Epithelial cell of esophagus (primary cell): ENCODE results near the gene IBA57.

ENCODE experiments used
- DNase-seq: peaks from one replicate; pipeline ENCODE4 v3.0.0; 2010; ENCODE audit warnings: low read depth
- H3K4me3 ChIP-seq: 2 replicates; pipeline ENCODE4 v1.5.1; 2011; ENCODE audit warnings: mild to moderate bottlenecking, low read length, control low read depth
- TF ChIP-seq, protein P1 (sequence below): IDR thresholded peaks from 2 replicates; pipeline ENCODE4 v1.5.1; 2011; ENCODE audit warnings: low read depth, mild to moderate bottlenecking, low read length, control low read depth, inconsistent platforms; ENCODE audit not compliant: insufficient read depth; ENCODE audit errors: missing control alignments

Gene IBA57

DNA sequence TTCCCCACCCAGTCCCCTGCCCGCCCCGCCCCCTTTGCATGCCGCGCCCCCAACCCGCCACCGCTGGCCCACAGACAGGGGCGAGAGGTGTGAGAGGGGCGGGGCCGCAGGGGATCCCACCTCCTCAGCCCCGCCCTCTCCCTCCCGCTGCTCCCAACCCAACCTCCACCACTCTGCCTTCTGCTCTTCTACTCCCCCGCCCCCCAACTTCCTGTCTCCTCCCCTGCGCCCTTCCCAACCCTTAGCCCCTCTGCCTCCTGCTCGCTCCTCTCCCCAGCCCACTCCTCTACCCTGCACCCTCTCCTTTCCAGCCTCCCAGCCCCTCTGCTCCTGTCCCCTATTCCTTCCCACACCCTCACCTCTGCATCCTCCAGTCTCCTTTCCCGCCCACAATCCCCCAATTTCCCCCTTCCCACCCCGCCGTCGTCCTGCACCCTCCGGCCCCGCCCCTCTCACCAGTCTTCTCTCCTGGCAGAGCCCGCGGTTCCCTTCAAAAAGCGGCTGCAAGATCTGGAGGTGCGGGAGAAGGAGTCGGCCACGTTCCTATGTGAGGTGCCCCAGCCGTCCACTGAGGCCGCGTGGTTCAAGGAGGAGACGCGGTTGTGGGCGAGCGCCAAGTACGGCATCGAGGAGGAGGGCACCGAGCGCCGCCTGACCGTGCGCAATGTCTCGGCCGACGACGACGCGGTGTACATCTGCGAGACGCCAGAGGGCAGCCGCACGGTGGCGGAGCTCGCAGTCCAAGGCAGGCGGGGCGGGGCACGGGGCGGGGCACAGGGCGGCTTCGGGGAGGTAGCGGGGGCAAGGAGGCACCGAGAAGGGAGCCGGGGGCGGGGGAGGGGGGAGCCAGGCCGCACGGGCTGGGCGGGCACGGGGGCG lies 47.6 kb downstream of the IBA57 start:
- DNase-seq = peak; percentile 90
- TF ChIP-seq, protein P1, sequence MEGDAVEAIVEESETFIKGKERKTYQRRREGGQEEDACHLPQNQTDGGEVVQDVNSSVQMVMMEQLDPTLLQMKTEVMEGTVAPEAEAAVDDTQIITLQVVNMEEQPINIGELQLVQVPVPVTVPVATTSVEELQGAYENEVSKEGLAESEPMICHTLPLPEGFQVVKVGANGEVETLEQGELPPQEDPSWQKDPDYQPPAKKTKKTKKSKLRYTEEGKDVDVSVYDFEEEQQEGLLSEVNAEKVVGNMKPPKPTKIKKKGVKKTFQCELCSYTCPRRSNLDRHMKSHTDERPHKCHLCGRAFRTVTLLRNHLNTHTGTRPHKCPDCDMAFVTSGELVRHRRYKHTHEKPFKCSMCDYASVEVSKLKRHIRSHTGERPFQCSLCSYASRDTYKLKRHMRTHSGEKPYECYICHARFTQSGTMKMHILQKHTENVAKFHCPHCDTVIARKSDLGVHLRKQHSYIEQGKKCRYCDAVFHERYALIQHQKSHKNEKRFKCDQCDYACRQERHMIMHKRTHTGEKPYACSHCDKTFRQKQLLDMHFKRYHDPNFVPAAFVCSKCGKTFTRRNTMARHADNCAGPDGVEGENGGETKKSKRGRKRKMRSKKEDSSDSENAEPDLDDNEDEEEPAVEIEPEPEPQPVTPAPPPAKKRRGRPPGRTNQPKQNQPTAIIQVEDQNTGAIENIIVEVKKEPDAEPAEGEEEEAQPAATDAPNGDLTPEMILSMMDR = peak; percentile 54
- peak overlapping the region; percentile 57 for H3K4me3 ChIP-seq

DNA sequence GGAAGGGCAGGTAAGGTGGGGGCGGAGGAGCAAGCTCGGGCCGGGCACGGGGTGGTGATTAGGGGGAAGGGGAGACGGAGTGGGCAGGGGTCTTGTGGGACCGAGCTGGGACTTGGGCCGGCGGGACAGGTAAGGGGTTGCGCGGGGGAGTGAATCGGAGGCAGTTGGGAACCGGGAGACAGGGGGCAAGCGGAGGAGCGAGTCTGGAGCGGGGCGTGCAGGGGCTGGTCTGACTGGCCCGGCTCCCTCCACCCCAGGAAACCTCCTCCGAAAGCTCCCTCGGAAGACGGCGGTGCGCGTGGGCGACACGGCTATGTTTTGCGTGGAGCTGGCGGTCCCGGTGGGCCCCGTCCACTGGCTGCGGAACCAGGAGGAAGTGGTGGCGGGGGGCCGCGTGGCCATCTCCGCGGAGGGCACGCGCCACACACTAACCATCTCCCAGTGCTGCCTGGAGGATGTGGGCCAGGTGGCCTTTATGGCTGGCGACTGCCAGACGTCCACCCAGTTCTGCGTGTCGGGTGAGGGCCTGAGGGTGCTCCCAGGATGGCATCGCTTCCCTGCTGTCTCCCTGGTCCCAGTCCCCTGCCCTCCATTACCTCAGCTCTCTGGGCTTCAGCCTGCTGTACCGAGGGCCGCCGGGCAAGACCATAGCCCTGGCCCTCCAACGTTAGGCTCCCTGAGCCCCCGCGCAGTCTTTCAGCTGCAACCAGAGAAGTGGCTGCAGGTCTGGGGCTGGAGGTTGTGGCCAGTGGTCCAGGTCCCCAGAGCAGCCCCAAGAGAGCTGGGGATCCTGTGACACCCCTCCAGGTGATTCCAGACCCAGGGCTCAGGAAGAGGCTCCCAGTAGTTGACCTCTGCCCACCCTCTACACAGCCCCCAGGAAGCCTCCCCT lies 48.6 kb downstream of the IBA57 start:
- DNase-seq = peak; percentile 9
- TF ChIP-seq, protein P1 = no peak
- peak overlapping the region; percentile 38 for H3K4me3 ChIP-seq

DNA sequence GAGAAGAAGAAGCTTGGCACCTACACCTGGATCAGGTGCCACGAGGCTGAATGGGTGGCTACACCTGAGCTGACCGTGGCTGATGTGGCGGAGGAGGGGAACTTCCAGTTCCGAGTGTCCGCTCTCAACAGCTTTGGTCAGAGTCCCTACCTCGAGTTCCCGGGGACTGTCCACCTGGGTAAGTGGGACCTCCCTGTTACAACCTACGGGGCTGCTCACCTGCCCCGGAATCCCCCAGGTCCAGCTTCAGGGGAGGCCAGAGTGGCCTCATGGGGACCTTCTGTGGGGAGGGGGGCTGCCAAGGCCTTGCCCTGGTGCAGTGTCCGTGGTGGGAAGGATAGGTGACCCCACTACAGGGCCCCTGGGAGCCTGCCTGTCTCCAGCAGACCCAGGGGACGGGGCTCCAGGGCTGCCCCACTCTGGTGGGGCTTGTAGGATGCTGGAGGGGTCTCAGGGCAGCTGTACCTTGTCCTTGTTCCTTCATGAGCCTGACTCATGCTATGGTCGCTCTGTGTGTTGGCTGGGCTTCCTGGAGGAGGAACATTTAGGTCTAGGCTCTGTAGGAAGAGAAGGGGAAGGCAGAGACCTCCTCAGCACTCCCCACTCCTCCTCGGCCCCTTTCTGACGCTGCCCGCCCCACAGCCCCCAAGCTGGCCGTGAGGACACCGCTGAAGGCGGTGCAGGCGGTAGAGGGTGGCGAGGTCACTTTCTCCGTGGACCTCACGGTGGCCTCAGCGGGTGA lies 49.5 kb downstream of the IBA57 start:
- DNase-seq = no peak
- TF ChIP-seq, protein P1 = no peak
- no peak overlapping the region for H3K4me3 ChIP-seq

DNA sequence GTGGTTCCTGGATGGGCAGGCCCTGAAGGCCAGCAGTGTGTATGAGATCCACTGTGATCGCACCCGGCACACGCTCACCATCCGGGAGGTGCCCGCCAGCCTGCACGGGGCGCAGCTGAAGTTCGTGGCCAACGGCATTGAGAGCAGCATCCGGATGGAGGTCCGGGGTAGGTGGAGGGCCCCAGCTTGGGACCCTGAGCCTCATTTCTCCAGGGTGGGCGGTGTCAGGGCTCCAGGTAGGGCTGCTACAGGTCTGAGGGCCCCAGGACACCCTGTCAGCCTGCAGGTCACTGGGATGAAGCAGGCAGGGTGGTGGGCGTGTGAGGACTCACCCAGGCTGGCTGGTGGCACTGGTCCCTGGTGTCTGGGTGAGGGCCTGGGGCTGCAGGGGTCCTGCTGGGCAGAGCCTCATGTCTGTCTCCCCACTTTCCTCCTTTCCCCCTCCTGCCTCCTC lies 50.1 kb downstream of the IBA57 start:
- DNase-seq = no peak
- TF ChIP-seq, protein P1 = no peak
- no peak overlapping the region for H3K4me3 ChIP-seq

DNA sequence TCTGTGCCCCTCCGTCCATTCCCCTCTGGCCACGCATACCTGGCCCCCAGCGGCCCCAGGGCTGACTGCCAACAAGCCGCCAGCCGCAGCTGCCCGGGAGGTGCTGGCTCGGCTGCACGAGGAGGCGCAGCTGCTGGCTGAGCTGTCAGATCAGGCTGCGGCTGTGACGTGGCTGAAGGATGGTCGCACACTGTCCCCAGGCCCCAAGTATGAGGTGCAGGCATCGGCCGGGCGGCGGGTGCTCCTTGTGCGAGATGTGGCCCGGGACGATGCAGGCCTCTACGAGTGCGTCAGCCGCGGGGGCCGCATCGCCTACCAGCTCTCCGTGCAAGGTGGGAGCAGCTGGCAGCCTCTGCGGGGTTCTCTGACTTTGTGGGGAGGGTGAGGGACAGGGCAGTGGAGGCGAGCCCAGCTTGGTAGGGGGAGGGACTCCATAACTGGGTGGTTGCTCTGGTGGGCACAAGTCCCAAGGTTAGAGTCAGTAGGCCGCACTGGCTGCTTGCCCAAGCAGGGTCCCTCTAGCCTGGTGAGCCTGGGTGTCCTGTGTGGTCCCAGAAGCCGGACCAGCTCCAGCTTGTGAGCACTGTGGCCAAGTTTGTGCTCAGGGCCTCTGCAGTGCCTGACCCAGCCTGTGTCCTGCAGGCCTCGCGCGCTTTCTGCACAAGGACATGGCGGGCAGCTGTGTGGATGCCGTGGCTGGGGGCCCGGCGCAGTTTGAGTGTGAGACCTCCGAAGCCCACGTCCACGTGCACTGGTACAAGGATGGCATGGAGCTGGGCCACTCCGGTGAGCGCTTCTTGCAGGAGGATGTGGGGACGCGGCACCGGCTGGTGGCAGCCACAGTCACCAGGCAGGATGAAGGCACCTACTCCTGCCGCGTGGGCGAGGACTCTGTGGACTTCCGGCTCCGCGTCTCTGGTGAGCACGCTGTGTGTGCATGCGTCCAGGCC lies 51.0 kb downstream of the IBA57 start:
- TF ChIP-seq, protein P1 = no peak
- no peak for DNase-seq
- no peak overlapping the region for H3K4me3 ChIP-seq
